Measurements from ENCODE around the gene MSANTD3. TPM values are rescaled to one million over a fixed set of nuclear protein-coding genes. Genes with fewer than 3 reads are reported as not detected.
A peak's percentile ranks its signal among the peaks of the same experiment; 100 is the strongest.
"Not testable (repeated sequence)": the region's sequence is repeated elsewhere in the genome, so short reads cannot be mapped to it uniquely, and the experiment has no call there.

MSANTD3 gene
- total and polyA plus RNA-seq, 4 donors, result 4.3 to 7.4 (median 6.6) TPM

DNA sequence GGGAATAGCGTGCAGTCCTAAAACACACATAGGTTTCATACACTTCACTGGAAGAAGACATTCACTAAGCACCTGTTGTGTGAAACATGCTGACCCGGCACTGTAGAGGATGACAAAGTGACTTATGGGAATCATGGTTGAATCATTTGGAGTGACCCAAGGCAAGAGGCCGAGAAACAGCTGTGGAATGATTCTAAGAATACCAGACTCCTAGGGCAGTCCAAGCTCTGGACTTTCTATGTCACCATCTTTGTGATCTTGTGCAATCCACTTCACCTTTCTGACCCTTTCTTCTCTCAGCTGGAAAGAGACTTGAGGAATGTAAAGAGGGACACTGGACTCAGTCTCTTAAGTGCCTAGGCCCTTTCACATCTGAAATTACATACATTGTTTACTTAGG, 13.1 kb downstream of the MSANTD3 start (continued):
- TF ChIP-seq FOXA2 (IDR thresholded peaks at IDR 0.05) (no peak), GABPA (IDR thresholded peaks at IDR 0.05 in 1 of 2, conservative IDR thresholded peaks at IDR 0.05 in 1 of 2) (no peak), SP1 (IDR thresholded peaks at IDR 0.05) (no peak), JUND (IDR thresholded peaks at IDR 0.05) (no peak), RXRA (IDR thresholded peaks at IDR 0.05) (no peak), HNF4A (conservative IDR thresholded peaks at IDR 0.05) (no peak), YY1 (IDR thresholded peaks at IDR 0.05) (no peak)

DNA sequence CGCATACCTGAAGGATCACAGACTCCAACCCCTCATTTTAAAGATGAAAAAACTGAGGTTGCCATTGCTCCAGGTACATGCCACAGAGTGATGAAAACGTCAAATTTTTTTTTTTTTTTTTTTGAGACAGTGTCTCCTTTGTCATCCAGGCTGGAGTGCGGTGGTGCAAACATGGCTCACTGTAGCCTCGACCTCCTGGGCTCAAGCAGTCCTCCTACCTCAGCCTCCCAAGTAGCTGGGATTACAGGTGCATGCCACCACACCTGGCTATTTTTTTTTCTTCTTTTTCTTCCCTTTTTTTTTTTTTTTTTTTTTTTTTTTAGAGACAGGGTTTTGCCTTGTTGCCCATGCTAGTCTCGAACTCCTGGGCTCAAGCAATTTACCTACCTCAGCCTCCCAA, 13.5 kb downstream of the MSANTD3 start:
- peaks cover 8 to 26% (median 18%) of the 10 kb centered on the region in 4 donors for H3K4me1 ChIP-seq (ENCODE audit: control insufficient read depth in 4 of 4, insufficient read depth in 4 of 4, low read length in 3 of 4)
- not testable (repeated sequence) for H3K36me3 ChIP-seq (ENCODE audit: control insufficient read depth in 4 of 4, insufficient read depth in 3 of 4, low read depth in 1 of 4, low read length in 3 of 4); DNase-seq (ENCODE audit: low spot score); H3K4me3 ChIP-seq (ENCODE audit: low read depth in 1 of 3, low read length in 3 of 3); H3K9me3 ChIP-seq (ENCODE audit: control insufficient read depth in 4 of 4, low read length in 3 of 4); H3K27ac ChIP-seq (ENCODE audit: low read depth in 1 of 2, low read length in 2 of 2); H3K9ac ChIP-seq (ENCODE audit: low read depth in 1 of 2, low read length in 2 of 2); H3K27me3 ChIP-seq (ENCODE audit: control insufficient read depth in 4 of 4, insufficient read depth in 4 of 4, low read length in 3 of 4)
- 95% methylated on average over 5 of the region's 5 CpGs for WGBS

DNA sequence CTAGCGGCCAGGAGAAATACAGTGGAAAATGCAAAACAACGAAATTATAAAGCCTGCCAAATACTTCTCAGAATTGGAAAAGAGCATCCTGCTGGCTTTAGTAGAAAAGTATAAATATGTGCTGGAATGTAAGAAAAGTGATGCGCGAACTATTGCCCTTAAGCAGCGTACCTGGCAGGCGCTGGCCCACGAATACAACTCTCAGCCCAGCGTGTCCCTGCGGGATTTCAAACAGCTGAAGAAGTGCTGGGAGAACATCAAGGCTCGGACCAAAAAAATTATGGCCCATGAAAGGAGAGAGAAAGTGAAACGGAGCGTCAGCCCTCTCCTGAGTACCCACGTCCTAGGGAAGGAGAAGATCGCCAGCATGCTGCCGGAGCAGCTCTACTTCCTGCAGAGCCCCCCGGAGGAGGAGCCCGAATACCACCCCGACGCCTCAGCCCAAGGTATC, 15.0 kb downstream of the MSANTD3 start:
- no peak for DNase-seq (ENCODE audit: low spot score)
- peak overlapping the region in 1 of 2 donors; percentile 21 for H3K9ac ChIP-seq (ENCODE audit: low read depth in 1 of 2, low read length in 2 of 2)
- peaks cover 0 to 1% (median 0%) of the 10 kb centered on the region in 4 donors for H3K36me3 ChIP-seq (ENCODE audit: control insufficient read depth in 4 of 4, insufficient read depth in 3 of 4, low read depth in 1 of 4, low read length in 3 of 4)
- H3K4me1 ChIP-seq (ENCODE audit: control insufficient read depth in 4 of 4, insufficient read depth in 4 of 4, low read length in 3 of 4), result peaks cover 8 to 26% (median 18%) of the 10 kb centered on the region in 4 donors
- WGBS, result 91% methylated on average over 19 of the region's 19 CpGs
- no peaks in the 10 kb centered on the region for H3K9me3 ChIP-seq (ENCODE audit: control insufficient read depth in 4 of 4, low read length in 3 of 4)
- no peaks in the 10 kb centered on the region for H3K27me3 ChIP-seq (ENCODE audit: control insufficient read depth in 4 of 4, insufficient read depth in 4 of 4, low read length in 3 of 4)
- TF ChIP-seq, protein P1, sequence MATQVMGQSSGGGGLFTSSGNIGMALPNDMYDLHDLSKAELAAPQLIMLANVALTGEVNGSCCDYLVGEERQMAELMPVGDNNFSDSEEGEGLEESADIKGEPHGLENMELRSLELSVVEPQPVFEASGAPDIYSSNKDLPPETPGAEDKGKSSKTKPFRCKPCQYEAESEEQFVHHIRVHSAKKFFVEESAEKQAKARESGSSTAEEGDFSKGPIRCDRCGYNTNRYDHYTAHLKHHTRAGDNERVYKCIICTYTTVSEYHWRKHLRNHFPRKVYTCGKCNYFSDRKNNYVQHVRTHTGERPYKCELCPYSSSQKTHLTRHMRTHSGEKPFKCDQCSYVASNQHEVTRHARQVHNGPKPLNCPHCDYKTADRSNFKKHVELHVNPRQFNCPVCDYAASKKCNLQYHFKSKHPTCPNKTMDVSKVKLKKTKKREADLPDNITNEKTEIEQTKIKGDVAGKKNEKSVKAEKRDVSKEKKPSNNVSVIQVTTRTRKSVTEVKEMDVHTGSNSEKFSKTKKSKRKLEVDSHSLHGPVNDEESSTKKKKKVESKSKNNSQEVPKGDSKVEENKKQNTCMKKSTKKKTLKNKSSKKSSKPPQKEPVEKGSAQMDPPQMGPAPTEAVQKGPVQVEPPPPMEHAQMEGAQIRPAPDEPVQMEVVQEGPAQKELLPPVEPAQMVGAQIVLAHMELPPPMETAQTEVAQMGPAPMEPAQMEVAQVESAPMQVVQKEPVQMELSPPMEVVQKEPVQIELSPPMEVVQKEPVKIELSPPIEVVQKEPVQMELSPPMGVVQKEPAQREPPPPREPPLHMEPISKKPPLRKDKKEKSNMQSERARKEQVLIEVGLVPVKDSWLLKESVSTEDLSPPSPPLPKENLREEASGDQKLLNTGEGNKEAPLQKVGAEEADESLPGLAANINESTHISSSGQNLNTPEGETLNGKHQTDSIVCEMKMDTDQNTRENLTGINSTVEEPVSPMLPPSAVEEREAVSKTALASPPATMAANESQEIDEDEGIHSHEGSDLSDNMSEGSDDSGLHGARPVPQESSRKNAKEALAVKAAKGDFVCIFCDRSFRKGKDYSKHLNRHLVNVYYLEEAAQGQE (IDR thresholded peaks at IDR 0.05), result no peak
- TF ChIP-seq HNF4G (IDR thresholded peaks at IDR 0.05), result no peak
- no peak for TF ChIP-seq SP1 (IDR thresholded peaks at IDR 0.05)
- no peak for TF ChIP-seq NR2F2 (IDR thresholded peaks at IDR 0.05)
- no peak for TF ChIP-seq HNF4A (conservative IDR thresholded peaks at IDR 0.05)
- TF ChIP-seq, protein P2, sequence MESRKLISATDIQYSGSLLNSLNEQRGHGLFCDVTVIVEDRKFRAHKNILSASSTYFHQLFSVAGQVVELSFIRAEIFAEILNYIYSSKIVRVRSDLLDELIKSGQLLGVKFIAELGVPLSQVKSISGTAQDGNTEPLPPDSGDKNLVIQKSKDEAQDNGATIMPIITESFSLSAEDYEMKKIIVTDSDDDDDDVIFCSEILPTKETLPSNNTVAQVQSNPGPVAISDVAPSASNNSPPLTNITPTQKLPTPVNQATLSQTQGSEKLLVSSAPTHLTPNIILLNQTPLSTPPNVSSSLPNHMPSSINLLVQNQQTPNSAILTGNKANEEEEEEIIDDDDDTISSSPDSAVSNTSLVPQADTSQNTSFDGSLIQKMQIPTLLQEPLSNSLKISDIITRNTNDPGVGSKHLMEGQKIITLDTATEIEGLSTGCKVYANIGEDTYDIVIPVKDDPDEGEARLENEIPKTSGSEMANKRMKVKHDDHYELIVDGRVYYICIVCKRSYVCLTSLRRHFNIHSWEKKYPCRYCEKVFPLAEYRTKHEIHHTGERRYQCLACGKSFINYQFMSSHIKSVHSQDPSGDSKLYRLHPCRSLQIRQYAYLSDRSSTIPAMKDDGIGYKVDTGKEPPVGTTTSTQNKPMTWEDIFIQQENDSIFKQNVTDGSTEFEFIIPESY (IDR thresholded peaks at IDR 0.05), result no peak
- TF ChIP-seq JUND (IDR thresholded peaks at IDR 0.05), result no peak
- TF ChIP-seq, protein P3, sequence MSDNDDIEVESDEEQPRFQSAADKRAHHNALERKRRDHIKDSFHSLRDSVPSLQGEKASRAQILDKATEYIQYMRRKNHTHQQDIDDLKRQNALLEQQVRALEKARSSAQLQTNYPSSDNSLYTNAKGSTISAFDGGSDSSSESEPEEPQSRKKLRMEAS (IDR thresholded peaks at IDR 0.05), result no peak
- TF ChIP-seq RAD21 (IDR thresholded peaks at IDR 0.05), result no peak
- no peak for TF ChIP-seq GABPA (IDR thresholded peaks at IDR 0.05 in 1 of 2, conservative IDR thresholded peaks at IDR 0.05 in 1 of 2)
- TF ChIP-seq, protein P4, sequence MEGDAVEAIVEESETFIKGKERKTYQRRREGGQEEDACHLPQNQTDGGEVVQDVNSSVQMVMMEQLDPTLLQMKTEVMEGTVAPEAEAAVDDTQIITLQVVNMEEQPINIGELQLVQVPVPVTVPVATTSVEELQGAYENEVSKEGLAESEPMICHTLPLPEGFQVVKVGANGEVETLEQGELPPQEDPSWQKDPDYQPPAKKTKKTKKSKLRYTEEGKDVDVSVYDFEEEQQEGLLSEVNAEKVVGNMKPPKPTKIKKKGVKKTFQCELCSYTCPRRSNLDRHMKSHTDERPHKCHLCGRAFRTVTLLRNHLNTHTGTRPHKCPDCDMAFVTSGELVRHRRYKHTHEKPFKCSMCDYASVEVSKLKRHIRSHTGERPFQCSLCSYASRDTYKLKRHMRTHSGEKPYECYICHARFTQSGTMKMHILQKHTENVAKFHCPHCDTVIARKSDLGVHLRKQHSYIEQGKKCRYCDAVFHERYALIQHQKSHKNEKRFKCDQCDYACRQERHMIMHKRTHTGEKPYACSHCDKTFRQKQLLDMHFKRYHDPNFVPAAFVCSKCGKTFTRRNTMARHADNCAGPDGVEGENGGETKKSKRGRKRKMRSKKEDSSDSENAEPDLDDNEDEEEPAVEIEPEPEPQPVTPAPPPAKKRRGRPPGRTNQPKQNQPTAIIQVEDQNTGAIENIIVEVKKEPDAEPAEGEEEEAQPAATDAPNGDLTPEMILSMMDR (IDR thresholded peaks at IDR 0.05; ENCODE audit: low read depth, low read length, missing input control), result no peak
- TF ChIP-seq RXRA (IDR thresholded peaks at IDR 0.05), result no peak
- TF ChIP-seq, protein P5, sequence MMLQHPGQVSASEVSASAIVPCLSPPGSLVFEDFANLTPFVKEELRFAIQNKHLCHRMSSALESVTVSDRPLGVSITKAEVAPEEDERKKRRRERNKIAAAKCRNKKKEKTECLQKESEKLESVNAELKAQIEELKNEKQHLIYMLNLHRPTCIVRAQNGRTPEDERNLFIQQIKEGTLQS (IDR thresholded peaks at IDR 0.05), result no peak
- TF ChIP-seq TAF1 (conservative IDR thresholded peaks at IDR 0.05), result no peak
- no peak overlapping the region for H3K4me3 ChIP-seq (ENCODE audit: low read depth in 1 of 3, low read length in 3 of 3)
- H3K27ac ChIP-seq (ENCODE audit: low read depth in 1 of 2, low read length in 2 of 2), result no peak overlapping the region
